ENCODE results near the gene CACNA2D3. TPM values are rescaled to one million over a fixed set of nuclear protein-coding genes. Genes with fewer than 3 reads are reported as not detected.

Gene CACNA2D3
- total RNA-seq, 1 donor from 2014 or later, result 17.2 TPM

GRCh38 chr3:54706738-54707137 lies 584.4 kb downstream of the CACNA2D3 start:
- H3K27me3 ChIP-seq, result no peaks in the 10 kb centered on the region
- H3K4me3 ChIP-seq, result no peak overlapping the region
- TF ChIP-seq POLR2A (IDR thresholded peaks at IDR 0.05), result no peak
- no peaks in the 10 kb centered on the region for H3K36me3 ChIP-seq
- intact Hi-C loops (cut with DNase I), result no loop called here
- H3K4me1 ChIP-seq, result peaks cover 9% of the 10 kb centered on the region
- no peak overlapping the region for H3K27ac ChIP-seq
- DNase-seq (ENCODE audit: extremely low spot score in 2 of 2), result no peak
- no peaks in the 10 kb centered on the region for H3K9me3 ChIP-seq

- Histone ChIP-seq H3K4me3 (no peak overlapping the region), H3K4me1 (no peaks in the 10 kb centered on the region), H3K36me3 (no peaks in the 10 kb centered on the region), H3K27me3 (no peaks in the 10 kb centered on the region), H3K9me3 (no peaks in the 10 kb centered on the region), H3K27ac (no peak overlapping the region)
- no peak for DNase-seq (ENCODE audit: extremely low spot score in 2 of 2)
- TF ChIP-seq POLR2AphosphoS5 (IDR thresholded peaks at IDR 0.05; ENCODE audit: insufficient read depth in 1 of 2, low read depth in 1 of 2), result no peak
- TF ChIP-seq POLR2A (IDR thresholded peaks at IDR 0.05), result no peak
- no peak for TF ChIP-seq CTCF (IDR thresholded peaks at IDR 0.05)
- intact Hi-C loops (cut with DNase I), result no loop called here
Observed at GRCh38 chr3:54709785-54710184, 587.4 kb downstream of the CACNA2D3 start.

- no peaks in the 10 kb centered on the region for H3K9me3 ChIP-seq
- TF ChIP-seq POLR2AphosphoS5 (IDR thresholded peaks at IDR 0.05; ENCODE audit: insufficient read depth in 1 of 2, low read depth in 1 of 2) (no peak), POLR2A (IDR thresholded peaks at IDR 0.05) (no peak), CTCF (IDR thresholded peaks at IDR 0.05) (no peak)
- no peak overlapping the region for H3K27ac ChIP-seq
- no peaks in the 10 kb centered on the region for H3K4me1 ChIP-seq
- intact Hi-C loops (cut with DNase I), result no loop called here
- no peaks in the 10 kb centered on the region for H3K27me3 ChIP-seq
- H3K4me3 ChIP-seq, result no peak overlapping the region
- DNase-seq (ENCODE audit: extremely low spot score in 2 of 2), result no peak
- H3K36me3 ChIP-seq, result no peaks in the 10 kb centered on the region
Observed at GRCh38 chr3:54710954-54711353, 588.6 kb downstream of the CACNA2D3 start.

- Histone ChIP-seq H3K36me3 (no peaks in the 10 kb centered on the region), H3K9me3 (no peaks in the 10 kb centered on the region), H3K27me3 (no peaks in the 10 kb centered on the region), H3K27ac (no peak overlapping the region), H3K4me1 (no peaks in the 10 kb centered on the region), H3K4me3 (no peak overlapping the region)
- intact Hi-C loops (cut with DNase I), result no loop called here
- no peak for DNase-seq (ENCODE audit: extremely low spot score in 2 of 2)
- no peak for TF ChIP-seq POLR2AphosphoS5 (IDR thresholded peaks at IDR 0.05; ENCODE audit: insufficient read depth in 1 of 2, low read depth in 1 of 2)
Observed at GRCh38 chr3:54712539-54712938, 590.2 kb downstream of the CACNA2D3 start.

GRCh38 chr3:54713031-54713430 lies 590.7 kb downstream of the CACNA2D3 start:
- no peak for DNase-seq (ENCODE audit: extremely low spot score in 2 of 2)
- Histone ChIP-seq H3K4me1 (no peaks in the 10 kb centered on the region), H3K27me3 (no peaks in the 10 kb centered on the region), H3K4me3 (no peak overlapping the region), H3K27ac (no peak overlapping the region), H3K36me3 (no peaks in the 10 kb centered on the region), H3K9me3 (no peaks in the 10 kb centered on the region)
- TF ChIP-seq POLR2AphosphoS5 (IDR thresholded peaks at IDR 0.05; ENCODE audit: insufficient read depth in 1 of 2, low read depth in 1 of 2), result no peak
- TF ChIP-seq POLR2A (IDR thresholded peaks at IDR 0.05), result no peak
- TF ChIP-seq CTCF (IDR thresholded peaks at IDR 0.05), result no peak
- intact Hi-C loops (cut with DNase I), result no loop called here

- no peak for DNase-seq (ENCODE audit: extremely low spot score in 2 of 2)
- no peak for TF ChIP-seq POLR2A (IDR thresholded peaks at IDR 0.05)
- TF ChIP-seq CTCF (IDR thresholded peaks at IDR 0.05), result no peak
- no peak for TF ChIP-seq POLR2AphosphoS5 (IDR thresholded peaks at IDR 0.05; ENCODE audit: insufficient read depth in 1 of 2, low read depth in 1 of 2)
- Histone ChIP-seq H3K4me1 (no peaks in the 10 kb centered on the region), H3K9me3 (no peaks in the 10 kb centered on the region), H3K27ac (no peak overlapping the region), H3K27me3 (no peaks in the 10 kb centered on the region), H3K4me3 (no peak overlapping the region), H3K36me3 (no peaks in the 10 kb centered on the region)
- intact Hi-C loops (cut with DNase I), result no loop called here
Observed at GRCh38 chr3:54713455-54713854, 591.1 kb downstream of the CACNA2D3 start.
